Suppressor macrophage (primary cell): ENCODE measurements around the gene GPHA2.

Experiments
- DNase-seq, 4 experiments: peaks; one replicate each; pipeline ENCODE4 v3.0.0-alpha.2; 2020 to 2022

GPHA2 gene

DNA sequence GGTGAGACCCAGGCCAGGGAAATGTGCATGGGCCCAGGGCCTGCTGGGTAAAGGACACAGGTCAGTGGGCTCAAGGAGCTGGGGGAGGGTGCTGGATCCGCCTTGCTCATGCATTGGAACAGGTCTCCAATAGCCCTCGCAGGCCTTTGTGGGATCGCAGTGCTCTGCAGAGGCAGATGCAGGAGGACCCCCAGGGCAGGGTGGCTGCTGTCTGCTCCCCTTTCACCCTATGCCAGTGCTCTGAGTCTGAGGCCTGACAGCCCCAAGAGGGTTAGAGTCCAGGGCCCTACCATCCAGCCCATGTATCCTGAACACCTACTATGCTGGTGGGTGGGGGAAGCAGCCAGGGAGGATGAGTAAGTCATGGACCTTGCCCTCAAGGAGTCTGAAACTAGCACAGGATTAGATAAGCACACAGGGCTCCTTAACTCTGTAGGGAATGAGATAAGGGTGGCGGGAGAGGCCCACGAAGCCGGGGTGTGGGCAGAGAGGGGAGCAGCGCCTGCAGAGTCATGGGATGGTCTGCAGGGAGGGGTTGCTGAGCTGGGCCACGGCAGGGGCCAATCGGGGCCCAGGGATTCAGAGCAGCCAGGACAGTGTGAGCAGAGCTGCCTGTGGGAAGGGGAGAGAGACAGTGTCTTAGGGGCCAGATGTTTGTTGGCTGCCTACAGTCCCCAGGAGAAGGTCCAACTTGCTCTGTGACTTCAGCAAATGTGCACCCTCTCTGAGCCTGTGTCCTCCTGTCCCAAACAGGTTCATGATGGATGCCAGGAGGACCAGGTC, 46.8 kb downstream of the GPHA2 start:
- no peak for DNase-seq

DNA sequence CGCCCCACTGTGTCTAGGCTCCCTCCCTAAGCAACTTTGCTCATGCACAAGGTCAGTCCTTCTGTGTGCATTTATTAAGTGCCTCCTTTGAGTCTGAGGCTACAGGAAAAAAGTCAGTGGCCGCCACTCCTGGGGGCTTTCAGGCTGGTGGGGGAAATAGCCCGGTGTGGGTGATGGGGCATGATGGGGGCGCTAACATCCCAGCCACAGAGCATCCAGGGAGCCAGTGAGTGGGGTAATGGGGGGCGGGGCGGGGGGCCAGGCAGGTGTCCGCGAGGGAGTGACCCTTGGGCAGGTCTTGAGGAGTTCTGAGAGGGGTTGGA, 47.3 kb downstream of the GPHA2 start:
- DNase-seq: no peak

DNA sequence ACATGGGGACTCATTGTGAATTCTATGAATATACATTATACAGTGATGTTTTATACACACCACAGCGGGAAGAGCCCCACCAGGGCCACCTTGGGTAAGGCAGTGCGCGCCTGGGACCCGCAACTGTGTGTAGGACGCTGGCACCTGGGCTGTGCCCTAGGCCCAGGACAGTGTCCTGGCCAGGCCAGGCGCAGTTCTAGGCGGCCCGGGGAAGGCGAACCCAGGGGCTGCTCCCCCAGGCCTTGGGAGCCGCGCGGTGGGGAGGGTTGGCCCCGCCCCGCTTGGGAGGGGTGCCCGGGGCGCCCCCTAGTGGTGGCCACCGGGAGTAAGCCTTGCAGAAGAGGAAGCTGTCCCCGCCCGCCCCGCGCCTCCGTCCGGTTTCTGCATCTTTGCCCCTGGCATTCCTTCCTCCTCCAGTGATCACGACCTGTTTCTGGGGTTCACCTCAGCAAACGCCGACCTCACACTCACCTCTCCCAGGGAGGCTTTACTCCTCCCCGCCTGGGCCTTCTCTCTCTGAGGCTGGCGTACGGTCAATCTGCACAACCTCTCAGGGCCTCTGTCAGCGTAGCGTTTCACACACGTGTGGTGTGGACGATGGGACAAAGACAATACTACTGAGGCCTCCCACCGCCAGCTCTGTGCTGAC, 47.8 kb downstream of the GPHA2 start:
- peak; percentile 84 to 95 (median 90) for DNase-seq

DNA sequence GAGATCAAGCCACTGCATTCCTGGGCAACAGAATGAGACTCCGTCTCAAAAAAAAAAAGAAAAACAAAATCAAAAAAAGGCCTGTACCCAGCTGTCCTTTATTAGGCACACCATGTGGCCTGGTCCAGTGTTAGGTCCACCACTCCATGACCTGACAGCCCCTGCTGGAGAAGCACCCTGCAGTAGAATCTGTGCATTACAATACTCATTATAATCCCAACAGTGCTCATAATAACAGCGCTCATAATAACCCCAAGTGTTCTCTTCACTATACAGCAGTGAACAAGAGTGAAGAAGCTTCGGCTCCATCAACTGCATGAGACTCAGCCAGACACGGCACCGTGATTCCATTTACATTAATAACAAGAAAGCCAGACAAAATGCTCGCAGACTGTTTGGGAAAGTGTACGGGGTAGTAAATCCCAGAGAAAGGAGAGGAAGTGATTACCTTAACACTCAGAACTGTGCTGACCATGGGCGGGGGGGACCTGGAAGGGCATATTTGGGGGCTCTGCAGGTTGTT, 48.4 kb downstream of the GPHA2 start:
- DNase-seq: no peak

DNA sequence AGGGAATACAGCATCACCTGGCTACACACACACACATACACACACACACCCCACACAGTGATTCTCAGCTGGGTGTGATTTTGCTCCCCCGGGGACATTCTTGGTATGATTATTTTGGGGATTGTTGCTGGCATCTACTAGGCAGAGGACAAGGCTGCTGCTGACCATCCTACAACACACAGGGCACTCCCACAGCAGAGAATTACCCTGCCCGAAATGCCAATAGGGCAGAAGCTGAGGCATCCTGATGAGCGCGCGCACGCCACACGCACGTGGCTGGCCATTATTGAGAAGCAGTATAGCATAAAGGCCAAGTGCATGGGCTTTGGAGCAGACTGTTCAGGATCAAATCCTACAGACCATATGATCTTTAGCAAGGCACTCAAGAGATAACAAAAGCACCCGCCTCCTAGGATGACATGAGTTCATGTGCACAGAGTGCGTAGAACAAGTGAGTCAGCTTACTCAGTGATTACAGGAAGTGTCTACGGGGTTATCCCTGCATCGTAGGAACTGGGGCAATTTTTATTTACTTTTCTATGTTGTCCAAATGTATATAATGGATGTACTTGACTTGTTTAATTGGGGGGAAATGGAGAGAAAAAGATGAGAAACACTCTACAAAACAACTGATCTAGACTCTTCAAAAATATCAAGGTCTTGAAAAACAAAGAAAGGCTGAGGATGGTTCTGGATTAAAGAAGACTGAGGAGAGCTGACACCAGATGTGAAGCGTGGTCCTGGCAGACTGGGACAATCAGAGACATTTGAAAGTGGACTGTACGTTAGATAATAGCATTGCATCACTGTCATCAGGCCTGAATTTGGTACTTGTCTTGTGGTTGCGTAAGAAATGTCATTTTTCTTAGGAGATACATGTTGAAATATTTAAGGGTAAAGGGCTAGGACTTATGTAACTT, 50.1 kb downstream of the GPHA2 start:
- DNase-seq: peak; percentile 83 to 95 (median 89)
